T47D (cell line): ENCODE measurements around the gene ZSCAN25.
"Not testable (repeated sequence)": the region's sequence is repeated elsewhere in the genome, so short reads cannot be mapped to it uniquely, and the experiment has no call there.

Experiments
- DNase-seq, 2 experiments: peaks; one replicate each; pipeline versions ENCODE4 v3.0.0 to v3.0.0-alpha.2; 2011 to 2012; ENCODE audit warnings: low read depth in 1 of 2, low spot score in 1 of 2
- JUND ChIP-seq: IDR thresholded peaks from 2 replicates; pipeline ENCODE4 v1.6.1; 2012; ENCODE audit warnings: low read depth
- in situ Hi-C: cut with HindIII; loops from 2 replicates; pipeline ENCODE4 v1.10.0; 2016; ENCODE audit warnings: low sequenced_read_pairs, low pct_unique_long_range_greater_than_20kb

ZSCAN25 gene

DNA sequence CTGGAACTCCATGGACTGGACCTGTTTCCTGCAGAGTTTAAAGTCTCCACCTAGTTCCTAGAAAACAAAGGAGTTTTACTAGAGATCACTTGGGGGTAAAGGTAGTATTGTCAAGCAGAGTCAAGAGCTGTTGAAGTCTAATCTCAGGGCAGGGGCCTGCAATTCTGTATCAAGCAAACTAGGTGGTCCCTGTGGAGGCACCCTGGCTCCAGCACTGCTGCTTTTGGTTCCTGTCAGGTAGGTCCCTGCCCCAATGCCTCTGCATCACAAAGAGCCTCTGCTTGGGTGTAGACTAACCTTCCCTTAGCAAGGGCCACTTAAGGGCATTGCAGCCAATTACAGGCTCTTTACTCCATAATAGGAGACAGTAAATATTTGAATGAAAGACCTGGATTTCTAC lies 22.5 kb downstream of the ZSCAN25 start:
- in situ Hi-C loops = no loop called here
- no peak for DNase-seq
- TF ChIP-seq JUND = no peak

- no peak for DNase-seq
- no peak for TF ChIP-seq JUND
- in situ Hi-C loops = no loop called here
Observed at GRCh38 chr7:99642027-99642426, 25.3 kb downstream of the ZSCAN25 start.

- in situ Hi-C loops = no loop called here
- no peak for DNase-seq
- TF ChIP-seq JUND = no peak
Observed at GRCh38 chr7:99643464-99643863, 26.7 kb downstream of the ZSCAN25 start.

DNA sequence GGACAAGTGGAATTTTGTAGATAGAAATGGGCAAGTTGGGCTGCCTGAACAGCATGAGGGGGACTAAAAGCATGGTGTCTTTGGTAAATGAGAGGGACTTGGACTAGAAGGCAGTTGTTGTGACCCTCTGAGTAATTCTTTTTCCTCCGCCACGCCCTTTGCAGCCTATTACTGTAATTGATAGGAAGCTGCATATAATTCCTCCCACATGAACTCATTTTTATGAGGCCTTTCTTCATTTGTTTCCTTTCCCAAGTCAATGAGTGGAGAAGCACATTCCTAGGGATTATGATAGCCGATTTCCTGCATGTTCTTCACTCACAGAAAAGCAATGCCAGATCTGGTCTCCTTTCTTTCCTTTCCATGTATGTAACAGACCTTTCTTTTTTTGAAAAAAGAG lies 27.7 kb downstream of the ZSCAN25 start:
- DNase-seq = no peak
- in situ Hi-C loops = no loop called here
- TF ChIP-seq JUND = no peak

- no peak for DNase-seq
- in situ Hi-C loops = no loop called here
- no peak for TF ChIP-seq JUND
Observed at GRCh38 chr7:99645590-99645989, 28.8 kb downstream of the ZSCAN25 start.

- DNase-seq = no peak
- in situ Hi-C loops = no loop called here
Observed at GRCh38 chr7:99648843-99649242, 32.1 kb downstream of the ZSCAN25 start.

DNA sequence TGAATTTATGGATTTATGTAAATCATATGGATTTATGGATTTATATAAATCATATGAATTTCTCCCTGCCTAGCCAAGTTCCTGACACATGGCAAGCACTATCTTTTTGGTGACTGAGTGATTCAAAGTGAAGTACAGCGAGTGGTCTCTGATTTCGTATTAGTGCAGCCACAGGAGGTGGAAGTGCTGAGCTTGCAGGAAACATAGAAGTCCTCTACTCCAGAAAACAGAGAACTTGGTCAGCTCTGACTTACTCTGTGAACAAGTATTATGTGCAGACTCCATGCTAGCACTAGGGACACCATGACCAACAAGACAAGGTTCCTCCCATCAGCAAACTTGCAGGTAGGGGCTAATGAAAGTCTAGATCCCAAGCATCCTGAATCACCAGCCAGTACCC lies 34.5 kb downstream of the ZSCAN25 start:
- in situ Hi-C loops = no loop called here
- no peak for TF ChIP-seq JUND
- DNase-seq = no peak

More at GRCh38 chr7:99648843-99649242, 32.1 kb downstream of the ZSCAN25 start:
- TF ChIP-seq JUND = no peak

- in situ Hi-C loops = no loop called here
- no peak for DNase-seq
- TF ChIP-seq JUND = no peak
Observed at GRCh38 chr7:99652671-99653070, 35.9 kb downstream of the ZSCAN25 start.

DNA sequence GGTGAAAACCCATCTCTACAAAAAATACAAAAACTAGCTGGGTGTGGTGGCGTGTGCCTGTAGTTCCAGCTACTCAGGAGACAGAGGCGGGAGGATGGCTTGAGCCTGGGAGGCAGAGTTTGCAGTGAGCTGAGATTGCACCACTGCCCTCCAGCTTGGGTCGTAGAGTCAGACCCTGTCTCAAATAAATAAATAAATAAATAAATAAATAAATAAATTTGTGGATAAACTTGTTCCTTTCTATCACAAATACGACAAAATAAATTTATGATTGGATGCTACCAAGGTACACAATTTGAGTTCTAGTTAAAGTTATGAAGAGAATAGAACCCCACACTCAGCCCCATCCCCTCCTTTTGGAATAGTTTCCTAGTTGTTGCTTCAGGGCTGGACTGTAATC lies 36.5 kb downstream of the ZSCAN25 start:
- DNase-seq, in situ Hi-C loops: not testable (repeated sequence)

- DNase-seq = no peak
- TF ChIP-seq JUND = no peak
- in situ Hi-C loops = no loop called here
Observed at GRCh38 chr7:99653754-99654153, 37.0 kb downstream of the ZSCAN25 start.

DNA sequence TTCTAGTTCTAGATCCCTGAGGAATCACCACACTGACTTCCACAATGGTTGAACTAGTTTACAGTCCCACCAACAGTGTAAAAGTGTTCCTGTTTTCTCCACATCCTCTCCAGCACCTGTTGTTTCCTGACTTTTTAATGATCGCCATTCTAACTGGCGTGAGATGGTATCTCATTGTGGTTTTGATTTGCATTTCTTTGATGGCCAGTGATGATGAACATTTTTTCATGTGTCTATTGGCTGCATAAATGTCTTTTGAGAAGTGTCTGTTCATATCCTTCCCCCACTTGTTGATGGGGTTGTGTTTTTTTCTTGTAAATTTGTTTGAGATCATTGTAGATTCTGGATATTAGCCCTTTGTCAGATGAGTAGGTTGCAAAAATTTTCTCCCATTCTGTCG lies 37.9 kb downstream of the ZSCAN25 start:
- DNase-seq, in situ Hi-C loops: not testable (repeated sequence)

- DNase-seq, in situ Hi-C loops: not testable (repeated sequence)
Observed at GRCh38 chr7:99657879-99658278, 41.1 kb downstream of the ZSCAN25 start.

DNA sequence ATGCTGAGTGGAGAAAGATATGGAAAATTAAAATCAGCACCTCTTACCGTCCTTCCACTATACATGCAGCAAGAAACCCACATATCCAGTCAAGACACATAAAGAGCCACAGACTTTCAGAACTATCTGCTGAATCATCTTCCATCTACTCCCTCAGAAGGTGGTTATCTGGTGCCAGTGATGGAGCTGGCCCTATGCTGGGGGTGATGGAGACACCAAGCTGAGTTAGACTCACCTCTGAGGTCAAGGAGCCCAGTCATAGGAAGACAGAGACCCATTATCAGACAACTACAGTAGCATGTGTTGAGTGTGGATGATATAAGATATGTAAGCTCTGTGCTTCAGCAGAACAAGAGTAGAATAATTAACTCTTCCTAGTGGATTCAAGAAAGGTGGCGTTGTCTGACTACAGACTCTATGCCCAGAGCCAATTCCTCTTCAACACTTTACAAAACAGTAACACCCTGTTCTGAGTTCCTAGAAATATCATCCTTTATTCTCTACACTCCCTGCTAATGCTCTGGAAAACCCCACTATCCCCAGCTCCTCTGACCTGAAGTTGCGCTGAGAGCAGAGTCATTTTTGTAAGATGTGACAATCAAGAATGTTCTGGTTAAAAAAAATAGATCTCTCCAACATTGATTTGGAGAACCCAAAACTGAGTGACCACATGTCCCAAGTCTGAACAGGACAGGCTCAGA lies 48.7 kb downstream of the ZSCAN25 start:
- TF ChIP-seq JUND = no peak
- in situ Hi-C loops = no loop called here
- DNase-seq = no peak

GRCh38 chr7:99666013-99666395 lies 49.3 kb downstream of the ZSCAN25 start:
- in situ Hi-C loops = no loop called here
- no peak for TF ChIP-seq JUND
- DNase-seq = no peak
